ENCODE results near the gene NGFR.

The NGFR gene

DNA sequence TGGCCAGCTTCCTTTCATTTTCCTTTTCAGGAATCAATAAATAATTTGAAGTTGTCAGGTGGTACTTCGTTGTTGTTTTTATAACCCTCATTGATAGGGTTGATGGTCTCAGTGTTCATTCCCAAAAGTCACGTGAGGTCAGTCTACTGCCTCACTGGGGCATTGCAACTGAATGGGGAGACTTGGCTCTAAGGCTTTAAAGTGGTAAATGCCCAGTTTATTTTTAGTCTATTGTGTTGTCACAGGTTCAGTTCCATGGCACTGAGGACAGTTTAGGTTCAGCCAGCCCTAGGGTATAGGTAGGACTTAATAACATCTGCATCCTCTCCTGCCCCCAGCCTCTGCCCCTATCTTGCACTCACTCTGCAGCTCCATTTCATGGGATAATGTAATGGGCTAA, 33.5 kb upstream of the NGFR start:
- POLR2A ChIA-PET = no interaction called here
- Histone ChIP-seq H3K4me1 (ENCODE audit: control insufficient read depth, insufficient read depth, low read length) (no peaks in the 10 kb centered on the region), H3K36me3 (ENCODE audit: control insufficient read depth in 2 of 2, insufficient read depth in 1 of 2, low read length in 2 of 2) (no peaks in the 10 kb centered on the region), H3K4me3 (ENCODE audit: low read depth, low read length) (no peak overlapping the region), H3K9me3 (ENCODE audit: control insufficient read depth, insufficient read depth, low read depth, low read length) (no peaks in the 10 kb centered on the region), H3K27ac (ENCODE audit: extremely low read depth, low read depth, low read length) (no peak overlapping the region)
- no peak for TF ChIP-seq ZNF777 (tag by site-specific recombination; IDR thresholded peaks at IDR 0.05; ENCODE audit: borderline replicate concordance)
- TF ChIP-seq BCL6B (tag by site-specific recombination; IDR thresholded peaks at IDR 0.05) = no peak
- TF ChIP-seq ZSCAN16 (tag by site-specific recombination; IDR thresholded peaks at IDR 0.05) = no peak
- CTCF ChIA-PET = interaction anchor here (1.0 to 2.2 kb wide), 4 partner anchors 26 to 96 kb away, joined by 4 to 10 read pairs (median 8); no protein-coding TSS in a partner anchor

GRCh38 chr17:49464049-49464448, 31.0 kb upstream of the NGFR start:
- Histone ChIP-seq H3K4me1 (ENCODE audit: control insufficient read depth, insufficient read depth, low read length) (no peaks in the 10 kb centered on the region), H3K27ac (ENCODE audit: extremely low read depth, low read depth, low read length) (no peak overlapping the region), H3K4me3 (ENCODE audit: low read depth, low read length) (no peak overlapping the region), H3K9me3 (ENCODE audit: control insufficient read depth, insufficient read depth, low read depth, low read length) (no peaks in the 10 kb centered on the region), H3K36me3 (ENCODE audit: control insufficient read depth in 2 of 2, insufficient read depth in 1 of 2, low read length in 2 of 2) (no peaks in the 10 kb centered on the region)
- POLR2A ChIA-PET = interaction anchor here (0.6 to 0.7 kb wide), 2 partner anchors 33 to 89 kb away, joined by 3 read pairs; no protein-coding TSS in a partner anchor
- no peak for TF ChIP-seq ZNF223 (tag by site-specific recombination; IDR thresholded peaks at IDR 0.05)
- TF ChIP-seq ZNF16 (tag by site-specific recombination; IDR thresholded peaks at IDR 0.05; ENCODE audit: low read depth) = no peak
- TF ChIP-seq ZNF132 (tag by site-specific recombination; IDR thresholded peaks at IDR 0.05; ENCODE audit: borderline replicate concordance) = no peak
- no peak for TF ChIP-seq ZNF645 (tag by site-specific recombination; IDR thresholded peaks at IDR 0.05)
- no peak for TF ChIP-seq KLF7 (tag by site-specific recombination; IDR thresholded peaks at IDR 0.05; ENCODE audit: borderline replicate concordance)
- TF ChIP-seq ZNF114 (tag by site-specific recombination; IDR thresholded peaks at IDR 0.05) = no peak
- TF ChIP-seq ZNF530 (tag by site-specific recombination; IDR thresholded peaks at IDR 0.05; ENCODE audit: low read depth) = no peak
- TF ChIP-seq ZNF747 (tag by site-specific recombination; IDR thresholded peaks at IDR 0.05) = no peak
- no peak for TF ChIP-seq ZNF510 (tag by site-specific recombination; IDR thresholded peaks at IDR 0.05; ENCODE audit: insufficient replicate concordance)
- TF ChIP-seq, protein P1, sequence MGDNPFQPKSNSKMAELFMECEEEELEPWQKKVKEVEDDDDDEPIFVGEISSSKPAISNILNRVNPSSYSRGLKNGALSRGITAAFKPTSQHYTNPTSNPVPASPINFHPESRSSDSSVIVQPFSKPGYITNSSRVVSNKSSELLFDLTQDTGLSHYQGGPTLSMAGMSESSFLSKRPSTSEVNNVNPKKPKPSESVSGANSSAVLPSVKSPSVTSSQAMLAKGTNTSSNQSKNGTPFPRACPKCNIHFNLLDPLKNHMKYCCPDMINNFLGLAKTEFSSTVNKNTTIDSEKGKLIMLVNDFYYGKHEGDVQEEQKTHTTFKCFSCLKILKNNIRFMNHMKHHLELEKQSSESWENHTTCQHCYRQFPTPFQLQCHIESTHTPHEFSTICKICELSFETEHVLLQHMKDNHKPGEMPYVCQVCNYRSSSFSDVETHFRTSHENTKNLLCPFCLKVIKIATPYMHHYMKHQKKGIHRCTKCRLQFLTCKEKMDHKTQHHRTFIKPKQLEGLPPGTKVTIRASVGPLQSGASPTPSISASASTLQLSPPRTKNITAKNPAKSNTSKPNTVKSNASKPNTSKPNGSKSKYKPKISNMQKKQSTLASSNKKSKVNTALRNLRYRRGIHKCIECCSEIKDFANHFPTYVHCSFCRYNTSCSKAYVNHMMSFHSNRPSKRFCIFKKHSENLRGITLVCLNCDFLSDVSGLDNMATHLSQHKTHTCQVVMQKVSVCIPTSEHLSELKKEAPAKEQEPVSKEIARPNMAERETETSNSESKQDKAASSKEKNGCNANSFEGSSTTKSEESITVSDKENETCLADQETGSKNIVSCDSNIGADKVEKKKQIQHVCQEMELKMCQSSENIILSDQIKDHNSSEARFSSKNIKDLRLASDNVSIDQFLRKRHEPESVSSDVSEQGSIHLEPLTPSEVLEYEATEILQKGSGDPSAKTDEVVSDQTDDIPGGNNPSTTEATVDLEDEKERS (tag by site-specific recombination; IDR thresholded peaks at IDR 0.05) = peak; percentile 63; the same call in 1 of the 2 replicates
- TF ChIP-seq SETDB1 (IDR thresholded peaks at IDR 0.05; ENCODE audit: insufficient read length, low read length) = peak; percentile 63
- CTCF ChIA-PET = interaction anchor here (0.6 to 1.2 kb wide), 3 partner anchors 11 to 28 kb away, joined by 3 to 4 read pairs (median 3); no protein-coding TSS in a partner anchor

- Histone ChIP-seq H3K9me3 (ENCODE audit: control insufficient read depth, insufficient read depth, low read depth, low read length) (no peaks in the 10 kb centered on the region), H3K4me3 (ENCODE audit: low read depth, low read length) (no peak overlapping the region), H3K4me1 (ENCODE audit: control insufficient read depth, insufficient read depth, low read length) (no peaks in the 10 kb centered on the region), H3K36me3 (ENCODE audit: control insufficient read depth in 2 of 2, insufficient read depth in 1 of 2, low read length in 2 of 2) (no peaks in the 10 kb centered on the region), H3K27ac (ENCODE audit: extremely low read depth, low read depth, low read length) (no peak overlapping the region)
- POLR2A ChIA-PET = interaction anchor here (0.5 kb wide), 1 partner anchor 51 kb away, joined by 5 read pairs; no protein-coding TSS in a partner anchor
- CTCF ChIA-PET = interaction anchor here (0.6 kb wide), 2 partner anchors 10 to 92 kb away, joined by 3 to 4 read pairs; no protein-coding TSS in a partner anchor
- TF ChIP-seq PRDM10 (tag by site-specific recombination; IDR thresholded peaks at IDR 0.05) (peak; percentile 58), ZNF768 (tag by site-specific recombination; IDR thresholded peaks at IDR 0.05) (no peak), KLF16 (tag by site-specific recombination; IDR thresholded peaks at IDR 0.05) (no peak), ZBTB8A (tag by site-specific recombination; IDR thresholded peaks at IDR 0.05) (no peak), ZNF785 (tag by site-specific recombination; IDR thresholded peaks at IDR 0.05) (no peak), TRIM28 (IDR thresholded peaks at IDR 0.05; ENCODE audit: borderline replicate concordance, low read length) (no peak), HOXD13 (CRISPR knock-in tag; IDR thresholded peaks at IDR 0.05; ENCODE audit: borderline replicate concordance) (no peak), ZNF558 (tag by site-specific recombination; IDR thresholded peaks at IDR 0.05) (no peak)
Measured at GRCh38 chr17:49465331-49465903, 29.7 kb upstream of the NGFR start.

Data from HEK293 (cell line).